ENCODE data around the gene LDHB. TPM values are rescaled to one million over a fixed set of nuclear protein-coding genes. Genes with fewer than 3 reads are reported as not detected.

LDHB gene
- total and polyA plus RNA-seq, 9 of the 15 experiments (the other 6 are each of a cell fraction or from before 2014, with no cell fraction given): 743 to 2,680 (median 968) TPM

DNA sequence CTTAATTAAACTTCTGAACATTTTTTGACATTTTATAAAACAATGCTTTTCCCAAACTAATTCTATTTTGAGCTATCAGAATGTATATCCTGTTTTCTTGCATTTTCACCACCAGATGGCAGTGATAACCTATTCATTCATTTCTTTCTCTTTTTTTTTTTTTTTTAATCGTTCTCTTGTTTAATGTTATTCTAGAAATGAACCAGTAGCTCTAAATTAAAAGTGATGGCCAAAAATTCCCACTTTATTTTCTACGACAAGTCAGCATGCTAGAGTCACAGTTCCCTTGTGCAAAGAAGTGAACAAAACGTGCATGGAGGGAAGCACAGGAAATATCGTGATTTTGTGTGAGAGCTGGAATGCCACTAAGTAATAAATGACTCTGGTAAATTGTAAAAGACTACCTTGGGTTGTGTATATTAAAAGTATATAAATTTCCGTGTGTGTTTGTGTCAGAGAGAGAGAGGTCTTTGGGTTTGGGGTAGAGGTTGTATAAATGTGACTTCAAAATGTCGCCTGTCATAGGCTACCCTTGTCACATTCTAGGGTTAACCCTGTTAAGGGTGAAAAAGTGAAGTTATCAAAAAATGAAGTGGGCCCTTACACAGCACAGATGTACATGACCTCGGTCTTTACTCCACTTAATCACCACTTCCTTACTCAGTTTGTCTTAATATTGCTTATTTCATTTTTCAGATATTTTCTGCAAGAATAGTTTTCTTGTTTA is 40.4 kb upstream of the LDHB start (continued):
- TF ChIP-seq ZNF766 (CRISPR knock-in tag; conservative IDR thresholded peaks at IDR 0.05): no peak
- TF ChIP-seq, protein P1, sequence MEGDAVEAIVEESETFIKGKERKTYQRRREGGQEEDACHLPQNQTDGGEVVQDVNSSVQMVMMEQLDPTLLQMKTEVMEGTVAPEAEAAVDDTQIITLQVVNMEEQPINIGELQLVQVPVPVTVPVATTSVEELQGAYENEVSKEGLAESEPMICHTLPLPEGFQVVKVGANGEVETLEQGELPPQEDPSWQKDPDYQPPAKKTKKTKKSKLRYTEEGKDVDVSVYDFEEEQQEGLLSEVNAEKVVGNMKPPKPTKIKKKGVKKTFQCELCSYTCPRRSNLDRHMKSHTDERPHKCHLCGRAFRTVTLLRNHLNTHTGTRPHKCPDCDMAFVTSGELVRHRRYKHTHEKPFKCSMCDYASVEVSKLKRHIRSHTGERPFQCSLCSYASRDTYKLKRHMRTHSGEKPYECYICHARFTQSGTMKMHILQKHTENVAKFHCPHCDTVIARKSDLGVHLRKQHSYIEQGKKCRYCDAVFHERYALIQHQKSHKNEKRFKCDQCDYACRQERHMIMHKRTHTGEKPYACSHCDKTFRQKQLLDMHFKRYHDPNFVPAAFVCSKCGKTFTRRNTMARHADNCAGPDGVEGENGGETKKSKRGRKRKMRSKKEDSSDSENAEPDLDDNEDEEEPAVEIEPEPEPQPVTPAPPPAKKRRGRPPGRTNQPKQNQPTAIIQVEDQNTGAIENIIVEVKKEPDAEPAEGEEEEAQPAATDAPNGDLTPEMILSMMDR (IDR thresholded peaks at IDR 0.05 in 2 of 3, conservative IDR thresholded peaks at IDR 0.05 in 1 of 3; ENCODE audit: insufficient read depth in 2 of 3, low read depth in 1 of 3, low read length in 3 of 3): peak in 2 of 3 experiments; percentile 15 to 67; a peak in 2 of 6 replicates
- TF ChIP-seq, protein P2, sequence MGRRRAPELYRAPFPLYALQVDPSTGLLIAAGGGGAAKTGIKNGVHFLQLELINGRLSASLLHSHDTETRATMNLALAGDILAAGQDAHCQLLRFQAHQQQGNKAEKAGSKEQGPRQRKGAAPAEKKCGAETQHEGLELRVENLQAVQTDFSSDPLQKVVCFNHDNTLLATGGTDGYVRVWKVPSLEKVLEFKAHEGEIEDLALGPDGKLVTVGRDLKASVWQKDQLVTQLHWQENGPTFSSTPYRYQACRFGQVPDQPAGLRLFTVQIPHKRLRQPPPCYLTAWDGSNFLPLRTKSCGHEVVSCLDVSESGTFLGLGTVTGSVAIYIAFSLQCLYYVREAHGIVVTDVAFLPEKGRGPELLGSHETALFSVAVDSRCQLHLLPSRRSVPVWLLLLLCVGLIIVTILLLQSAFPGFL (CRISPR knock-in tag; IDR thresholded peaks at IDR 0.05): no peak
- TF ChIP-seq, protein P3, sequence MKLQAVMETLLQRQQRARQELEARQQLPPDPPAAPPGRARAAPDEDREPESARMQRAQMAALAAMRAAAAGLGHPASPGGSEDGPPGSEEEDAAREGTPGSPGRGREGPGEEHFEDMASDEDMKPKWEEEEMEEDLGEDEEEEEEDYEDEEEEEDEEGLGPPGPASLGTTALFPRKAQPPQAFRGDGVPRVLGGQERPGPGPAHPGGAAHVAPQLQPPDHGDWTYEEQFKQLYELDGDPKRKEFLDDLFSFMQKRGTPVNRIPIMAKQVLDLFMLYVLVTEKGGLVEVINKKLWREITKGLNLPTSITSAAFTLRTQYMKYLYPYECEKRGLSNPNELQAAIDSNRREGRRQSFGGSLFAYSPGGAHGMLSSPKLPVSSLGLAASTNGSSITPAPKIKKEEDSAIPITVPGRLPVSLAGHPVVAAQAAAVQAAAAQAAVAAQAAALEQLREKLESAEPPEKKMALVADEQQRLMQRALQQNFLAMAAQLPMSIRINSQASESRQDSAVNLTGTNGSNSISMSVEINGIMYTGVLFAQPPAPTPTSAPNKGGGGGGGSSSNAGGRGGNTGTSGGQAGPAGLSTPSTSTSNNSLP (IDR thresholded peaks at IDR 0.05; ENCODE audit: borderline replicate concordance, low read depth, low read length): 0 out of 2 replicates have a peak, but pooled peaks have one; percentile 30
- TF ChIP-seq, protein P4, sequence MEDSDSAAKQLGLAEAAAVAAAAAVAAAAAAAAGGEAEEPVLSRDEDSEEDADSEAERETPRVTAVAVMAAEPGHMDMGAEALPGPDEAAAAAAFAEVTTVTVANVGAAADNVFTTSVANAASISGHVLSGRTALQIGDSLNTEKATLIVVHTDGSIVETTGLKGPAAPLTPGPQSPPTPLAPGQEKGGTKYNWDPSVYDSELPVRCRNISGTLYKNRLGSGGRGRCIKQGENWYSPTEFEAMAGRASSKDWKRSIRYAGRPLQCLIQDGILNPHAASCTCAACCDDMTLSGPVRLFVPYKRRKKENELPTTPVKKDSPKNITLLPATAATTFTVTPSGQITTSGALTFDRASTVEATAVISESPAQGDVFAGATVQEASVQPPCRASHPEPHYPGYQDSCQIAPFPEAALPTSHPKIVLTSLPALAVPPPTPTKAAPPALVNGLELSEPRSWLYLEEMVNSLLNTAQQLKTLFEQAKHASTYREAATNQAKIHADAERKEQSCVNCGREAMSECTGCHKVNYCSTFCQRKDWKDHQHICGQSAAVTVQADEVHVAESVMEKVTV (CRISPR knock-in tag; IDR thresholded peaks at IDR 0.05): peak; percentile 59; the same call in 1 of the 2 replicates

Measured in K562 (cell line).